ENCODE measurements around the gene ICA1. TPM values are rescaled to one million over a fixed set of nuclear protein-coding genes. Genes with fewer than 3 reads are reported as not detected.

The ICA1 gene
- total and polyA plus RNA-seq, 2 of the 4 experiments (the other 2 are of a cell fraction), result not detected

DNA sequence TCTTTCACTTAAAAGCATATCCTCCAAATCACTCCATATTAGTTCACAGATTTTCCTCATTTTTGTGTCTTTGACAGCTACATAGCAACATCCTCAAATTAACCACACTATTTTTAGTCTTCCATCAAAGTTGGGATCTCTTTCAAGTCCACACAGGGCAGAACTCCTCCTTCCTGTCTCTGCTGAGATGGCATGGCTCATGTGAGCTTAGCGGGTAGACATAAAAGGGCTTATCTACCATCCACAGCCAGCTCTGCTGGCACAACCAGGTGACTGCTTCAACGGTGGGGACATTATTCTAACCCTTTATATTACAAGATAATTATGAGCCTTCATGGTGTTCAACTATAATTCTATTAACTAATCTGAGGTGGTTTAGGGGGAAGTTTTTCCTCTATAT lies 35.5 kb downstream of the ICA1 start:
- no peak overlapping the region for H2BK20ac ChIP-seq (ENCODE audit: low read depth, low read length)
- dilution Hi-C loops (cut with HindIII; ENCODE audit: low sequenced_read_pairs, unreplicated experiment), result no loop called here
- H3K23ac ChIP-seq (ENCODE audit: low read depth, low read length), result no peak overlapping the region
- H2AK9ac ChIP-seq (replicated peaks; ENCODE audit: low read depth, low read length, poor library complexity), result no peak overlapping the region
- no CpG with 5 or more reads among the region's 2 CpGs for WGBS, 2 experiments (ENCODE audit: extremely low coverage in 2 of 2, insufficient read length in 1 of 2)
- no peaks in the 10 kb centered on the region for H3K9me1 ChIP-seq (ENCODE audit: insufficient read depth, low read length)
- H3K79me1 ChIP-seq (ENCODE audit: low read depth in 1 of 2, low read length in 2 of 2), result no peaks in the 10 kb centered on the region
- H3K14ac ChIP-seq (replicated peaks; ENCODE audit: low read depth, low read length), result no peak overlapping the region
- no peaks in the 10 kb centered on the region for H3K27me3 ChIP-seq (ENCODE audit: control insufficient read depth, insufficient read depth, low read length)
- no peak overlapping the region for H3K4ac ChIP-seq (ENCODE audit: low read depth, low read length)
- intact Hi-C loops (cut with micrococcal nuclease), result no loop called here
- ChIA-PET POLR2A (ENCODE audit: unreplicated experiment) (no interaction called here), CTCF (interaction anchor here (0.6 kb wide), 1 partner anchor 9 kb away, joined by 3 read pairs; no protein-coding TSS in a partner anchor)
- TF ChIP-seq CEBPB (IDR thresholded peaks at IDR 0.05; ENCODE audit: low read depth, low read length) (no peak), CHD1 (IDR thresholded peaks at IDR 0.05; ENCODE audit: low read depth, low read length) (no peak), CTCF (conservative IDR thresholded peaks at IDR 0.05; ENCODE audit: low read depth, low read length) (no peak), FOS (IDR thresholded peaks at IDR 0.05; ENCODE audit: low read depth, low read length) (no peak), SMC3 (IDR thresholded peaks at IDR 0.05; ENCODE audit: low read depth, low read length) (no peak), RFX5 (IDR thresholded peaks at IDR 0.05; ENCODE audit: low read depth, low read length) (no peak), BHLHE40 (IDR thresholded peaks at IDR 0.05; ENCODE audit: low read depth, low read length) (no peak), MAZ (IDR thresholded peaks at IDR 0.05; ENCODE audit: borderline replicate concordance, low read depth, low read length) (no peak), MAFK (IDR thresholded peaks at IDR 0.05; ENCODE audit: low read depth, low read length) (no peak), NFE2L2 (IDR thresholded peaks at IDR 0.05; ENCODE audit: low read depth, low read length) (no peak), RAD21 (IDR thresholded peaks at IDR 0.05; ENCODE audit: low read length) (no peak), MXI1 (IDR thresholded peaks at IDR 0.05; ENCODE audit: borderline replicate concordance, low read depth, low read length) (no peak), RCOR1 (IDR thresholded peaks at IDR 0.05; ENCODE audit: insufficient replicate concordance, low read length) (no peak), POLR2A (IDR thresholded peaks at IDR 0.05; ENCODE audit: low read depth, low read length) (no peak)
- TF ChIP-seq, protein P1, sequence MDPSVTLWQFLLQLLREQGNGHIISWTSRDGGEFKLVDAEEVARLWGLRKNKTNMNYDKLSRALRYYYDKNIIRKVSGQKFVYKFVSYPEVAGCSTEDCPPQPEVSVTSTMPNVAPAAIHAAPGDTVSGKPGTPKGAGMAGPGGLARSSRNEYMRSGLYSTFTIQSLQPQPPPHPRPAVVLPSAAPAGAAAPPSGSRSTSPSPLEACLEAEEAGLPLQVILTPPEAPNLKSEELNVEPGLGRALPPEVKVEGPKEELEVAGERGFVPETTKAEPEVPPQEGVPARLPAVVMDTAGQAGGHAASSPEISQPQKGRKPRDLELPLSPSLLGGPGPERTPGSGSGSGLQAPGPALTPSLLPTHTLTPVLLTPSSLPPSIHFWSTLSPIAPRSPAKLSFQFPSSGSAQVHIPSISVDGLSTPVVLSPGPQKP (IDR thresholded peaks at IDR 0.05; ENCODE audit: borderline replicate concordance, low read depth, low read length), result no peak
- TF ChIP-seq, protein P2, sequence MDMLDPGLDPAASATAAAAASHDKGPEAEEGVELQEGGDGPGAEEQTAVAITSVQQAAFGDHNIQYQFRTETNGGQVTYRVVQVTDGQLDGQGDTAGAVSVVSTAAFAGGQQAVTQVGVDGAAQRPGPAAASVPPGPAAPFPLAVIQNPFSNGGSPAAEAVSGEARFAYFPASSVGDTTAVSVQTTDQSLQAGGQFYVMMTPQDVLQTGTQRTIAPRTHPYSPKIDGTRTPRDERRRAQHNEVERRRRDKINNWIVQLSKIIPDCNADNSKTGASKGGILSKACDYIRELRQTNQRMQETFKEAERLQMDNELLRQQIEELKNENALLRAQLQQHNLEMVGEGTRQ (IDR thresholded peaks at IDR 0.05; ENCODE audit: low read depth, low read length), result no peak
- H3K4me3 ChIP-seq (ENCODE audit: insufficient read depth, low read depth, low read length), result no peak overlapping the region
- H3K9ac ChIP-seq (ENCODE audit: low read depth, low read length), result no peak overlapping the region
- in situ Hi-C loops (cut with MboI; ENCODE audit: low sequenced_read_pairs), result no loop called here
- no peaks in the 10 kb centered on the region for H3K9me3 ChIP-seq (ENCODE audit: control insufficient read depth, insufficient read depth, low read length)
- no peak overlapping the region for H4K5ac ChIP-seq (ENCODE audit: low read depth, low read length)
- H2BK15ac ChIP-seq (ENCODE audit: low read depth, low read length), result no peak overlapping the region
- H3K4me2 ChIP-seq (ENCODE audit: low read depth, low read length), result no peak overlapping the region
- H2AK5ac ChIP-seq (ENCODE audit: low read depth, low read length), result no peak overlapping the region
- no peak overlapping the region for H2BK120ac ChIP-seq (ENCODE audit: low read depth, low read length)
- H3K18ac ChIP-seq (ENCODE audit: low read depth, low read length), result no peak overlapping the region
- H3K4me1 ChIP-seq (ENCODE audit: control insufficient read depth, insufficient read depth, low read length), result no peaks in the 10 kb centered on the region
- ATAC-seq (ENCODE audit: low read depth), result no peak
- no peak overlapping the region for H2BK5ac ChIP-seq (ENCODE audit: low read depth, low read length, poor library complexity, severe bottlenecking)
- no peak overlapping the region for H3K56ac ChIP-seq (ENCODE audit: extremely low read depth, insufficient read depth, low read length)
- H4K8ac ChIP-seq (ENCODE audit: low read depth in 2 of 2, low read length in 2 of 2), result no peak overlapping the region
- no peaks in the 10 kb centered on the region for H3K36me3 ChIP-seq (ENCODE audit: control insufficient read depth, insufficient read depth, low read length)
- no peak for DNase-seq
- no TSS peak for BruUV-seq (replicated peaks)
- no peaks in the 10 kb centered on the region for H4K20me1 ChIP-seq (ENCODE audit: insufficient read depth, low read length)
- no peak overlapping the region for H4K91ac ChIP-seq (ENCODE audit: insufficient read depth, low read depth, low read length)
- no peak overlapping the region for H3K27ac ChIP-seq (ENCODE audit: insufficient read depth, low read length)
- H2AFZ ChIP-seq (replicated peaks; ENCODE audit: low read length, poor library complexity), result no peak overlapping the region

Data from IMR-90 (cell line).